HG03575 (cell line): ENCODE data around the gene DDX11.
"Not testable (repeated sequence)": the region's sequence is repeated elsewhere in the genome, so short reads cannot be mapped to it uniquely, and the experiment has no call there.

Experiments
- ATAC-seq: cut with Tn5 transposase; IDR thresholded peaks from one replicate; pipeline ENCODE4 v1.9.1; 2021; ENCODE audit not compliant: unreplicated experiment, insufficient number of reproducible peaks, low FRiP score; ENCODE audit errors: extremely low read depth

DDX11 gene

DNA sequence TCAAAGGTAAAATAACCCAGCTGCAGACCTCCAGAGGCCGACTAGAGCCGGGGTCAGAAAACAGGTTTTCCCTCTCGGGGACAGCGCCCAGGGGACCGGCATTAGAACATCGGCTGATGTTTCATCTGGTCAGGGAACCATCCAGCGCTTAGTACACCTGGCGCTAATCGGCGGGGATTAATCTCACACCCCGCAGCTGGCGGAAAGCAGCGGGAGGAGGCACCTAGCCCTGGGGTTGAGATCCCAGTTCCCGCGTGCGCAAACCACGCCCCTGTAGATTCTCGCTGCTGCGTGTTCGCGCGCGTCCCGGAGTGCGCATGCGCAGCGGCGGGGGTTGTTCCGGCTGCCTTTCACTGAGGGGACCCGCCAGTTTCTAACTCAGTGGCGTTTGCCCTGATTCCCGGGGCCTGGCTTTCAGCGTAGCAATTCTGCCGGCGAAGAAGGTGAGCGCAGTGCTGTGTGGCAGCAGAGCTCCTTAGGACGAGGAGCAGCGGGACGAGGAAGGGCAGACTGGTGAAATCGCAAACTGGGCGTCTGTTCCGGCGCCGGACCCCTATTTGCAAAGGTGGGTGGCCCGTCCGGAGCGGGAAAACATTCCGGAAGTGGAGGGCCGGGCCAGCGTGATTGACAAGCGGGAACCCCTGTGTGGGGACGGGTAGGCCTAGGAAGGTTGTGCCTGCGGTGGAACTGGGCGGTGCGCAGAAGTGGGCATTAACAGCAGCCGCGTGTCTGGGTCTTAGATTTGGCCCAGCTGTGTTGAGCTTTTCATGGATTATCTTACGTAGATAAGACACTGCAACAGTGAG is at the start of gene DDX11:
TSS of gene DDX11 (plus strand) at position 334 of the 806 bp plus-strand sequence. CDS start 4,534 bp downstream, outside the sequence.
- peak; percentile 78 for ATAC-seq

DNA sequence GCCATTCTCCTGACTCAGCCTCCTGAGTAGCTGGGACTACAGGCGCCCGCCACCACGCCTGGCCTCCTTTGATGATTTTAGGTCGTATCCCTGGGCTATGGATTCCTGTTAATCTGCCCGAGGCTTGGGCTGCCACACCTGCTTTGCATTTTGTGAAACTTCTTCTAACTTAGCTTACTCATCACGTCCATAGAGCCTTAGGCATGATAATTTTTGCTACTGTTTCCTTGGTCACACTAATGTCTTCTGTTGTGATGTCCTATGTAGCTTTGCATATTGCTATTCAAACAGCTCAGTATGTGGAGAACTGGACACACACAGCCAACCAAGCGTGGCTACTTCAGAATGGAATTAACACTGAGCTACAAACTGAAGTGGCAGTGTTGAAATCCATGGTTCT is 47.5 kb upstream of the DDX11 start:
- no peak for ATAC-seq

- not testable (repeated sequence) for ATAC-seq
Measured at GRCh38 chr12:31027006-31027405, 46.7 kb upstream of the DDX11 start.

DNA sequence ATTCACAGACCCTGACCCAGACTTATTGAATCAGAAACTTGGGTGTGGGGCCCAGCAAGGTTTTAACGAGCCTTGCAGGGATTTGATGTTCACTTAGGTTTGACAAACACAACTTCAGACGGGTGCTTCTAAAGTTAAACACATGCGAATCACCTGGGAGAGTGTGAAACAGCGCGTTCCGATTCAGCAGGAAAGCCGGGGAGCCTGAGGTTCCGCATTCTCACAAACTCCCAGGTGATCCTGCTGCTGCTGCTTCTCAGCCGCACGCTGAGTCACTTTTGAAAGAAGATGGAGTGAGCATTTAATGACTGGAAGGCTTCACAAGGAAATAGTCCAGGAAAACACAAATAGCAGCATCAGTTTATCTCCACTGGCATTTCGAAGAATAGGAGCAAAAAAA is 44.2 kb upstream of the DDX11 start:
- no peak for ATAC-seq

GRCh38 chr12:31029916-31030562 is 43.6 kb upstream of the DDX11 start:
- ATAC-seq: no peak

- ATAC-seq: no peak
Measured at GRCh38 chr12:31031951-31032335, 41.7 kb upstream of the DDX11 start.

GRCh38 chr12:31033146-31033545 is 40.5 kb upstream of the DDX11 start:
- ATAC-seq: no peak

GRCh38 chr12:31033681-31034080 is 40.0 kb upstream of the DDX11 start:
- ATAC-seq: no peak

DNA sequence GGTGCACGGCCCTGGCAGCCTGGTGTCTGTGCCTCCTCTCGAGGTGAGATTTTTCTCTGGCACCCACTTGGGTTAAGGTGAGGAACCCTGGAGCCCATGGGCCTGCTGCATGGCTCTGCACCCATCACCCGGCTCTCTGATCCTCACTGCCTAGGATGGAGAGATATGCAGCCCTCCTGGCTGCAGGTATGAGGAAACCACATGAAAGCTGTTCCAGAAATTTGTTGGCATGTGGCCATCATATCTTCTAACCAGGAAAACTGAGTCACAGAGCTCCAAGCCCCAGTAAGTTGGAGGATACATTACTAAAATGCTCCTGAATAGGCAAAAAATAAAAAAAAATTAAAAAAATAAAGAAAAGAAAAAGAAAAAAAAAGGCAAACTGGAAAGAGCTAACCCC is 39.3 kb upstream of the DDX11 start:
- no peak for ATAC-seq

- ATAC-seq: no peak
Measured at GRCh38 chr12:31035226-31035625, 38.4 kb upstream of the DDX11 start.

DNA sequence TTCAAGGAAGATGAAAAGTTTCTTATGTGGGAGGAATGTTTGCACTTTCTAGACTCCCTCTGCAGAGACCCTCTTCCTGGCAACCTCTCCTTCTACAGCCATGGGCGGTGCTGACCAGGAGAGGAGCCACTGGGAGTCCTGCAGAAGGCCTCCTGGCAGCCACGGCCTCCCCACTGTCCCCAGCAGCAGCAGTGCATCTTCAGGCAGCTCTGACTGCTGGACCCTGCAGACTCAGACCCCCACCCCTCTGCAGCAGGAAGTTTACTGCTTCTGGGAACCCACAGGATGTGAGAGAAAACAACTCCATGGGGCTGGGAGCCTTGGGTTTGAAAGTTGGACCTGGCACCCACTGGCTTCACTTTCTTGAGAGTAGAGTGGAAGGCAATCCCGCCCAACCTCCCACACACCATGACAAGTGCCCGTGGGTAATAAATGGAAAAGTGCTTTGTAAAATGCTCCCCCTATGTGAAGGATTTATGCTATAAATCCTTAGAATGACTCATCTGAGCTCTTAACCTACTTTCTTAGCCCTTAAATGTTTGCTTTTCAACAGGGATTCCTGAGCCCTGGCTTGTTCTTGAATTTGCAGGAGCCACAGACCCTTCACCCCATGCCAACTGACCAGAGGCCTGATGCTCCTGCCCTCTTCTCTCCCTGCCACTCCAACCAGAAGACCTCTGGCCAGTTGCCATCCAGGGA is 37.5 kb upstream of the DDX11 start:
- ATAC-seq: no peak

- ATAC-seq: no peak
Measured at GRCh38 chr12:31037028-31037427, 36.6 kb upstream of the DDX11 start.

DNA sequence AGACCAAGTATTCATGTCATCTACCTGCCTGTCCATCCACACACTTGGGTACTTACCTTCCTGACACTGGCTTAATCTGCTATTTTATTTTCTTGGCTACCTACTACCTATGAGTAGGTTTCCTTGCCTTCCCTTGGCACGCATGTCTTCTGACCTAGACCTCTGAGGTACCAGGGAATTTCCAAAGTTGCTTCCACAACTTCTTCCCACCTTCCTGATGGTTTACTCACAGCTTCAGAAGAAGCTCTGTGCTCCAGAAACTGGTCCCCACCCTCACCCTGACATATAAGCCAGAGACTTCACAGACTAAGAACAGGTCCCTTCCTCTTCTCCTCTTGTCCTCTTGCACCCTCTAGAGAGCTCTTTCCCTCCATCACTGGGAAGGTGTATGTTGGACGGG is 35.7 kb upstream of the DDX11 start:
- no peak for ATAC-seq

GRCh38 chr12:31041033-31041564 is 32.6 kb upstream of the DDX11 start:
- ATAC-seq: no peak

DNA sequence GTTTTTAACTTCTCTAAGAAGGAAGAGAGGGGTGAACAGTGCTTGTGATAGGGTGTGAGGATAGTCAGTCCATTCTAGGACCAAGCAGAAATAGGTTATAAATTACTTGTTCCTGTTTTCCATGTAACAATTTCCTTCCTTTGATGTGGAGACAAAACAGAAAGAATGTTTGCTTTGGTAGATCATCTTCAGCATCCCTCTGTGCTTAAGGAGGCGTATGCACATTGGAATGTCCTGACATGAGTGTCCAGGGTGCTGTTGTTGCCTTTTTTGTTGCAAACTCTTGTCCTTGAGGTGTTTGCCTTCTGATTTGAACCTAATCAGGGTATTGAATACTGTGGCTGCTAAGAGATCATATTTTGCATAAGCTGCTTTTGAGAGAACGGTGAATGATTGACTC is 23.5 kb upstream of the DDX11 start:
- not testable (repeated sequence) for ATAC-seq

DNA sequence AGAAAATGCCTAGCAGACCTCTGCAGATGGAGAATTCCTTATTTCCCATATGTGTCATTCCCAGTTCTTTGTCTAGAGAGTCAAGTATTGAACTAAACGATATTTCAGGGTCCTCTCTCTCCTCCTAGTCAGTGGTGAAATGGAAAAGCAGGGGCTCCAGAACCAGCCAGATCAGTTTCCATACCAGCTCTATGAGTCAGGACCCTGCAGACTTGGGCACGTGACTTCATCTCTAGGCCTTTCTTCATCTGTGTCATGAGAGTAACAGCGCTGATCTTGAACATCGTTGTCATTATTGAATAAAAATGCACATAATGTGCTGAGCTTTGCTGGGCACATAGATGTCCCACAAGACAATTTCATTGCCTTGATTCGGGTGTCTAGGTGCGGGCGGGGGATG is 23.1 kb upstream of the DDX11 start:
- not testable (repeated sequence) for ATAC-seq

DNA sequence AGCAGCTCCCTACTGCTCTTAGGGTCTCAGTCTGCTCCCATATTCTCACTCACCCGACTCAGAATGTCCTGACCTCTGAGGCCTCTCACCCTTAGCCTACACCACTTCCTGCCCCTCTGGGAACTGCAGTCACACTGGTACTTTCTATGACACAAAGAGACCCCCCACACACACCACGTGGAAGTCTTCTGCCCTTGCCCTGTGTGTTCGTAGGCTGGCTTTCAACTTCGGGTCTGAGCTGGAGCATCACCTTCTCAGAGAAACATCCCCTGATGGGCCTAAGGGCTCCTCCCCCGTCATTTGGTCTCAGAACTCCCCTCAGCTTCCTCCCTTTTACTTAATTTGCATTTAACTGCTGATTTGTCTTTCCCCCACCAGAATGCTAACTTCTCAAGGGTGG is 22.0 kb upstream of the DDX11 start:
- ATAC-seq: not testable (repeated sequence)

- not testable (repeated sequence) for ATAC-seq
Measured at GRCh38 chr12:31052121-31052520, 21.5 kb upstream of the DDX11 start.

- ATAC-seq: not testable (repeated sequence)
Measured at GRCh38 chr12:31052666-31053439, 20.8 kb upstream of the DDX11 start.
